Thyroid gland (tissue), 4 donors: ENCODE data around the gene NKX1-2.

Experiments
- CTCF ChIP-seq, 6 experiments: fragments of 200-600 bp in 3 of 6; fragments of 450-650 bp in 3 of 6; sonication (generic) in 3 of 6; IDR thresholded peaks; one replicate each; pipeline ENCODE4 v1.5.1; 2016 to 2019; ENCODE audit warnings: antibody characterized with exemption in 6 of 6, mild to moderate bottlenecking in 2 of 6, inconsistent platforms in 1 of 6, moderate library complexity in 1 of 6
- POLR2A ChIP-seq, 2 donors: fragments of 450-650 bp; IDR thresholded peaks; one replicate each; pipeline ENCODE4 v1.6.1; 2017; ENCODE audit warnings: antibody characterized with exemption in 2 of 2, mild to moderate bottlenecking in 2 of 2, moderate library complexity in 1 of 2

GRCh38 chr10:124464028-124464965 lies 14.5 kb upstream of the NKX1-2 start:
- no peak for TF ChIP-seq CTCF (IDR thresholded peaks at IDR 0.05)
- no peak for TF ChIP-seq POLR2A (IDR thresholded peaks at IDR 0.05)
